ENCODE measurements around the gene ANKRD66. TPM values are rescaled to one million over a fixed set of nuclear protein-coding genes. Genes with fewer than 3 reads are reported as not detected.

Gene ANKRD66
- polyA plus RNA-seq, 1 of the 3 experiments (the other 2 are of a cell fraction): not detected

- no peak for TF ChIP-seq CTCF (IDR thresholded peaks at IDR 0.05)
Observed at GRCh38 chr6:46790355-46790874, 43.7 kb downstream of the ANKRD66 start (continued).

DNA sequence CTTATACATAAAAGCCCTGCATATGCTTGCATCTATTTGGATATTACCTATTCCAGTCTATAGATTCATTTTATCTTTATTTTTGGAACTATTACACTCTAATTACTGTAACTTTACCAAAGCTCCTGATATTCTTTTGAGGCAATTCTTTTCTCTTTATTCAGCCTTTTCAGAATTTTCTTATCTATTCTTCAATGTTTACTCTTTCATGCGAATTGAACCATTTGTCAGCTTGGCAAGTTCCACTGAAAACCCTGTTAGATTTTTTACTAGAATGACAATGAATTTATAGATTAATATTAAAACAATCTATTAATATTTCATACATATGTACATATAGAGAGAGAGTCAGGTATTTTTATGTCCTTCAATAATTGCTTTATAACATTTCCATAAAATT lies 45.9 kb downstream of the ANKRD66 start:
- H3F3A ChIP-seq (replicated peaks; ENCODE audit: insufficient read depth): no peaks in the 10 kb centered on the region
- no peak overlapping the region for H3K9ac ChIP-seq
- no peaks in the 10 kb centered on the region for H3K27me3 ChIP-seq (ENCODE audit: insufficient read depth)
- no peaks in the 10 kb centered on the region for H4K20me1 ChIP-seq (ENCODE audit: insufficient read depth)
- H3K4me3 ChIP-seq (ENCODE audit: low read depth in 2 of 2, low read length in 1 of 2): no peak overlapping the region
- no peak overlapping the region for H2AFZ ChIP-seq (ENCODE audit: low read depth)
- no peaks in the 10 kb centered on the region for H3K9me3 ChIP-seq
- POLR2A ChIA-PET: no interaction called here
- 4% methylated on average over 1 of the region's 1 CpG for WGBS (ENCODE audit: low lambda C conversion rate)
- H3K27ac ChIP-seq (ENCODE audit: low read depth in 2 of 2, low read length in 1 of 2): no peak overlapping the region
- CTCF ChIA-PET: interaction anchor here (0.8 kb wide), 1 partner anchor 56 kb away, joined by 3 read pairs; no protein-coding TSS in a partner anchor
- no peak for TF ChIP-seq IRF3 (IDR thresholded peaks at IDR 0.05; ENCODE audit: low read depth, low read length)
- no peak for TF ChIP-seq GATA2 (CRISPR knock-in tag; IDR thresholded peaks at IDR 0.05)
- TF ChIP-seq POLR2AphosphoS5 (IDR thresholded peaks at IDR 0.05; ENCODE audit: low read depth, low read length): no peak
- H3K36me3 ChIP-seq (replicated peaks in 1 of 2; ENCODE audit: control insufficient read depth in 1 of 2, insufficient read depth in 2 of 2, low read length in 1 of 2): no peaks in the 10 kb centered on the region
- no peak for DNase-seq
- no peaks in the 10 kb centered on the region for H3K9me2 ChIP-seq
- H3K4me1 ChIP-seq (ENCODE audit: control insufficient read depth in 1 of 2, insufficient read depth in 2 of 2, low read depth in 1 of 2, low read length in 1 of 2): no peaks in the 10 kb centered on the region
- no peaks in the 10 kb centered on the region for H3K79me2 ChIP-seq (ENCODE audit: insufficient read depth)
- no peak overlapping the region for H3K4me2 ChIP-seq

- H2AFZ ChIP-seq (ENCODE audit: low read depth): no peak within 1 kb of the TSS
- no peak within 1 kb of the TSS for H3K4me2 ChIP-seq
- no peaks in the 10 kb centered on the region for H3K9me2 ChIP-seq
- WGBS (ENCODE audit: low lambda C conversion rate): 11% methylated on average over 8 of the region's 8 CpGs
- no peaks in the 10 kb centered on the region for H3F3A ChIP-seq (replicated peaks; ENCODE audit: insufficient read depth)
- no peaks in the 10 kb centered on the region for H3K27me3 ChIP-seq (ENCODE audit: insufficient read depth)
- CTCF ChIA-PET: interaction anchor here (0.5 to 0.8 kb wide), 2 partner anchors 43 to 56 kb away, joined by 3 read pairs; no protein-coding TSS in a partner anchor
- H3K4me3 ChIP-seq (ENCODE audit: low read depth in 2 of 2, low read length in 1 of 2): no peak within 1 kb of the TSS
- TF ChIP-seq USF2 (IDR thresholded peaks at IDR 0.05; ENCODE audit: borderline replicate concordance, low read depth, low read length): no peak
- TF ChIP-seq MEF2A (IDR thresholded peaks at IDR 0.05; ENCODE audit: borderline replicate concordance, low read depth): no peak
- no peak for TF ChIP-seq JUND (IDR thresholded peaks at IDR 0.05)
- TF ChIP-seq ELF1 (IDR thresholded peaks at IDR 0.05): no peak
- no peak for TF ChIP-seq FOSL2 (IDR thresholded peaks at IDR 0.05; ENCODE audit: borderline replicate concordance, low read depth)
- TF ChIP-seq RAD21 (IDR thresholded peaks at IDR 0.05; ENCODE audit: low read length): no peak
- TF ChIP-seq NRF1 (IDR thresholded peaks at IDR 0.05; ENCODE audit: low read depth, low read length): no peak
- H3K79me2 ChIP-seq (ENCODE audit: insufficient read depth): no peaks in the 10 kb centered on the region
- no peaks in the 10 kb centered on the region for H3K36me3 ChIP-seq (replicated peaks in 1 of 2; ENCODE audit: control insufficient read depth in 1 of 2, insufficient read depth in 2 of 2, low read length in 1 of 2)
- H3K4me1 ChIP-seq (ENCODE audit: control insufficient read depth in 1 of 2, insufficient read depth in 2 of 2, low read depth in 1 of 2, low read length in 1 of 2): no peaks in the 10 kb centered on the region
- H3K9ac ChIP-seq: no peak within 1 kb of the TSS
- no peaks in the 10 kb centered on the region for H4K20me1 ChIP-seq (ENCODE audit: insufficient read depth)
- no peak for DNase-seq
- no peak within 1 kb of the TSS for H3K27ac ChIP-seq (ENCODE audit: low read depth in 2 of 2, low read length in 1 of 2)
- no peaks in the 10 kb centered on the region for H3K9me3 ChIP-seq
- POLR2A ChIA-PET: no interaction called here
Observed at GRCh38 chr6:46793138-46793537, 46.4 kb downstream of the ANKRD66 start, which contains the start of gene MEP1A. TSS of gene MEP1A (plus strand) at chr6:46793389. CDS start at chr6:46793399, 10 bp downstream.

Measured in SK-N-SH (cell line).